ENCODE data around the gene RFPL4AL1.
"Not testable (repeated sequence)": the region's sequence is repeated elsewhere in the genome, so short reads cannot be mapped to it uniquely, and the experiment has no call there.

Gene RFPL4AL1

DNA sequence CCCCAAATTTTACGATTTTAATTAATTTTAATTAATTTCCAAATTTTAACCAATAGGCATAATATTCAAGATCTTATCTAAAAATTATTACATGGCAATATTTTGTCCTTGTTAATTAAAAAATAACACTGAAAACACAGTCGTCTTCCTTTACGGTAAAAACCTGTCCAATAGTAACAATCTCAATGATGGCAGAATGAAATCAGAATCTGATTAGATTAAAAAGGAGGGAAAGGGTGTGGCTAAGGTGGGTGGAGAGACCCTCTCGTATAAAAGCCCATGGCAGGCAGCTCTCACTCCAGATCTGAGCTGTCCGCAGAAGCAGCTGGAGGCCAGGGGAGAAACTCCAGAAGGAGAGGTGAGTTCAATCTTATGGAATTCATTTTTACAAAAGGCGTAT, at the start of gene RFPL4AL1:
TSS of gene RFPL4AL1 (plus strand) at position 301 of the 400 bp plus-strand sequence. CDS start 2,687 bp downstream, outside the sequence.
- not testable (repeated sequence) for H3K4me3 ChIP-seq (ENCODE audit: low read length)

DNA sequence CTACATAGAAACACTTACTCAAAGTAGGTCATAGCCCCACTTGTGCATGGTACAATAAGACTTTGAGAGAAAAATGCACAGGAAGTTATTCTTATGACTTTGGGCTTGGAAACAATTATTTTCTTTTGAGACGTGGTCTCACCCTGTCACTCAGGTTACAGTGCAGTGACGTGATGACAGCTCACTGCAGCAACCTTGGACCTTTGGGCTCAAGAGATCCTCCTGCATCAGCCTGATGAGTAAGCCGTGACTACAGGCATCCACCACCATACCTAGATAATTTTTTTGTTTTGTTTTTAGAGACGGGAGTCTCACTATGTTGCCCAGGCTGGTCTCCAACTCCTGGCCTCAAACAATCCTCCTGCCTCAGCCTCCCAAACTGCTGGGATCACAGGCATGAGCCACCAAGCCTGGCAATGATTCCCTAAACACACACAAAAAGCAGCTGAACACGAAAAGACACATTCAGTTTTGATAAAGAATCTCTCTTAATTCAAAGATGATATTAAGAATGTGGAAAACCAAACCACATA, 48.6 kb upstream of the RFPL4AL1 start:
- no peak overlapping the region for H3K4me3 ChIP-seq (ENCODE audit: low read length)
- no peak for TF ChIP-seq ZNF274 (IDR thresholded peaks at IDR 0.05; ENCODE audit: low read depth, low read length)

DNA sequence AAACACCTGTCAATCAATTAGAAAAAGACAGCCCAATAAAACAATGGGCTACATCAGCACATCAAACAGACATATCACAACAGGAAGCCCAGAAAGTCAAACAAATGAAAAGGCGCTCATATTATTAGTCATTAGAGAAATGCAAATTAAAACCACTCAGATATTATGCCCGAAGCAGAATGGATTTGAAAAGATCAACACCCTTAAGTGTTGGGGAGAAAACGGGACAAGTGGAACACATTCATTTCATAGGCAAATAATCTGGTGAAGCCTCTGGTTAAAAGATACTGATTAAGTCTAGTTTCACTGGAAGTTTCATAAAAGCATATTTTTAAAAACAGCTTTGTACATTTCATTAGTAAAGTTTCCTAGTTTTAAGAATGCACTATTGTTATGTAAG, 48.1 kb upstream of the RFPL4AL1 start:
- H3K4me3 ChIP-seq (ENCODE audit: low read length) = no peak overlapping the region
- TF ChIP-seq ZNF274 (IDR thresholded peaks at IDR 0.05; ENCODE audit: low read depth, low read length) = no peak

DNA sequence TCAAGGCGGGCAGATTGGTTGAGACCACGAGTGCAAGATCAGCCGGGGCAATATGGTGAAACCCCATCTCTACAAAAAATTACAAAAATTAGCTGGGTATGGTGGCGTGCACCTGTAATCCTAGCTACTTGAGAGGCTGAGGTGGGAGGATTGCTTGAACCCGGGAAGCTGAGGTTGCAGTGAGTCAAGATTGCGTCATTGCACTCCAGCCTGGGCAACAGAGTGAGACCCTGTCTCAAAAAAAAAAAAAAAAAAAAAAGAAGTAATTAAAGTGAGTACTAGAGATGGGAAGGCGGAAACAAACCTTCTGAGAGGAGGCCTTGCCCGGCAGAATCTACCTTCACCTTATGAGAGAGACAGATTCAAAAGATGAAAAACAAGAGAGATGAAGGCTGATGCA, 45.4 kb upstream of the RFPL4AL1 start:
- no peak for TF ChIP-seq ZNF274 (IDR thresholded peaks at IDR 0.05; ENCODE audit: low read depth, low read length)

DNA sequence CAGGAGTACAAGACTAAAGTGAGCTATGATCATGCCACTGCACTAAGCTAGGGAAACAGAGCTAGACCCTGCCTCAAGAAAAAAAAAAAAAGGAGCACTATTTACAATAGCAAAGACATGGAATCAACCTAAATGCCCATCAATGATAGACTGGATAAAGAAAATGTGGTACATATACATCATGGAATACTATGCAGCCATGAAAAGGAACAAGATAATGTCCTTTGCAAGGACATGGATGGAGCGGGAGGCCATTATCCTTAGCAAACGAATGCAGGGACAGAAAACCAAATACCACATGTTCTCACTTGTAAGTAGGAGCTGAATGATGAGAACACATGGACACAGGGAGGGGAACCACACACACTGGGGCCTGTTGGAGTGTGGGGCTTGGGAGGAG, 38.5 kb upstream of the RFPL4AL1 start:
- H3K4me3 ChIP-seq (ENCODE audit: low read length) = not testable (repeated sequence)

More for the DNA sequence above, 45.4 kb upstream of the RFPL4AL1 start:
- no peak overlapping the region for H3K4me3 ChIP-seq (ENCODE audit: low read length)

DNA sequence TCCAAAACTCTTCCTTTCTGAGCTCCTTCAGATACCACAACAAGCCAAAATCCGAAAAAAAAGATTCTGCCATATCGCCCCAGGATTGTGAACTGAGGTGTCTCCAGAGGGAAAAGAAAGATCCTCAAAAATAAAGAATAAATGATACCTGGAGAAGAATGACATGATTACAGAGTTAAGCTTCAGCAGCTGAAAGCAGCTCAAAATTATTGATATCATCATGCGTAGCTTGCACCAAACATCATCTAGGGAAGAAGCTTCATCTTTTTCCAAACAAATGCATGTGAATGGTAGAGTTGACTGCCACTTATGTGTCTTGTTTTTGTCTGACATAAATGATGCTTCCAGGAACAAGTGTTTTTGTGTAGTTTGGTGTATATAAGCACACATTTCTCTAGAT, 30.6 kb upstream of the RFPL4AL1 start, which contains the start of gene NLRP9:
TSS of gene NLRP9 (minus strand) at position 101 of the 400 bp plus-strand sequence. CDS start at position 73, 28 bp downstream.
- H3K4me3 ChIP-seq (ENCODE audit: low read length) = no peak within 1 kb of the TSS
- TF ChIP-seq ZNF274 (IDR thresholded peaks at IDR 0.05; ENCODE audit: low read depth, low read length) = no peak

DNA sequence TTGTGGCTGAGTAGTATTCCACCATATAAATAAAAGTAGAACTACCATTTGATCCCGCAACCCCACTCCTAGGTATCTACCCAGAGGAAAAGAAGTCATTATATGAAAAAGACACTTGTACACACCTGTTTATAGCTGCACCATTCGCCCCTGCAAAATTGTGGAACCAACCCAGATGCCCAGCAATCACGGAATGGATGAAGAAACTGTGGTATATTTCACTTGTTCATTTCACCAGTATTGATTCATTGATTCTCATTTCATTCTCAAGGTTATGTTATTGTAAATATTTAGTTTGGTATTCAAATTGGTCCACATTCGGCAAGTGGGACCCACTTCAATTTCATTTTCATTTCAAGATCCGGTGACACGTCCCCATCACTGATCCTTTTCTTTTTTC, 18.2 kb upstream of the RFPL4AL1 start:
- TF ChIP-seq ZNF274 (IDR thresholded peaks at IDR 0.05; ENCODE audit: low read depth, low read length) = no peak
- no peak overlapping the region for H3K4me3 ChIP-seq (ENCODE audit: low read length)

DNA sequence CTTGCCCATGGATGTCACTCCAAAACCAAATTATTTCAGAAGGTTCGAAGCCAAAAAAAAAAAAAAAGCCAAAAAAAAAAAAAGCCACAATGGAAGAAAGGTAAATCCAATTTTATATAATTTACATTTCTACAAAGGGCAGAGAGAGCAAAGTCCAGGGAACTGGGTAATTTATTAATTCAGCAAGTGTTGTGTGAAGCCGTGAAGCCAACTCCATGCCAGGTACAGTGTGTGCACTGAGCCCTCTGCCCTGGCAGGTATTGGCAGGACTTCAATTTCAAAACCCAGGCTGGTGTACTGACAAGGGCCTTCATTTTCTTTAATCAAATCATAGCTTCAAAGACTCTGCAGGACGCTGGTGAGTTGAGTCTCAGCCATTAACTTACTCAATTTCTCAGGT, 15.5 kb upstream of the RFPL4AL1 start:
- H3K4me3 ChIP-seq (ENCODE audit: low read length) = no peak overlapping the region

DNA sequence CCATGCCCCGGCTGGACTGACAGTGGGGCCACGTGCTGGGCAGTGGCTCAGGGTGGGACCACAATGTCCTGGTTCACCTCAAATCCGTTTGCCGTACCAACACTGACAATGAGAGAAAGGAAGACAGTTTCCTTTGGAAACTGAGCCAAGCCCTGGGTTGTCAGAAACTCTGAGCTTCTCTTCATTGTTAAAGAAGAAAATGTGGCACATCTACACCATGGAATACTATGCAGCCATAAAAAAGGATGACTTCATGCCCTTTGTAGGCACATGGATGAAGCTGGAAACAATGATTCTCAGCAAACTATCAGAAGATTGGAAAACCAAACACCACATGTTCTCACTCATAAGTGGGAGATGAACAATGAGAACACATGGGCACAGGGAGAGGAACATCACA, 12.1 kb upstream of the RFPL4AL1 start:
- not testable (repeated sequence) for H3K4me3 ChIP-seq (ENCODE audit: low read length)

More for the DNA sequence above, 15.5 kb upstream of the RFPL4AL1 start:
- TF ChIP-seq ZNF274 (IDR thresholded peaks at IDR 0.05; ENCODE audit: low read depth, low read length) = no peak

DNA sequence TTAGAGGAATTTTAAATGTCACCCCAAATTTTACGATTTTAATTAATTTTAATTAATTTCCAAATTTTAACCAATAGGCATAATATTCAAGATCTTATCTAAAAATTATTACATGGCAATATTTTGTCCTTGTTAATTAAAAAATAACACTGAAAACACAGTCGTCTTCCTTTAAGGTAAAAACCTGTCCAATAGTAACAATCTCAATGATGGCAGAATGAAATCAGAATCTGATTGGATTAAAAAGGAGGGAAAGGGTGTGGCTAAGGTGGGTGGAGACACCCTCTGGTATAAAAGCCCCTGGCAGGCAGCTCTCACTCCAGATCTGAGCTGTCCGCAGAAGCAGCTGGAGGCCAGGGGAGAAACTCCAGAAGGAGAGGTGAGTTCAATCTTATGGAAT, 10.1 kb upstream of the RFPL4AL1 start, which contains the start of gene RFPL4A:
TSS of gene RFPL4A (plus strand) at position 301 of the 400 bp plus-strand sequence. CDS start 2,704 bp downstream, outside the sequence.
- not testable (repeated sequence) for H3K4me3 ChIP-seq (ENCODE audit: low read length)

DNA sequence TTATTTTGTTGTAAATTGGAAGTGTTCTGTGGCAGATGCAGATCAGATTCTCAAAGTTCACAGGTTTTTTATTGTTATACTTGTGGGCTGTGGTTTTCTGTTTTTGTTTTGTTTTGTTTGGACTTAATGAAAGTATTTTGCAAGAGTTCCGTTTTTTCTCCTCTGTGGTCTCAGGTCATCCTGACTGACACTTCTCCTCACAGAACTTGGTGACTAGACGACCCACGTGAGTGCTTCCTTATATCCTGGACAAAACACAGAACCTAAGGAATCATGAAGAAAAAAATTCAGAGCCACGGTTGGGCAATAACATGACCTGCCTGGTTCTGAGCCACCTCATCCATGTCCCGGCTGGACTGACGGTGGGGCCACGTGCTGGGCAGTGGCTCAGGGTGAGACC, 2.5 kb upstream of the RFPL4AL1 start:
- no peak overlapping the region for H3K4me3 ChIP-seq (ENCODE audit: low read length)
- no peak for TF ChIP-seq ZNF274 (IDR thresholded peaks at IDR 0.05; ENCODE audit: low read depth, low read length)

DNA sequence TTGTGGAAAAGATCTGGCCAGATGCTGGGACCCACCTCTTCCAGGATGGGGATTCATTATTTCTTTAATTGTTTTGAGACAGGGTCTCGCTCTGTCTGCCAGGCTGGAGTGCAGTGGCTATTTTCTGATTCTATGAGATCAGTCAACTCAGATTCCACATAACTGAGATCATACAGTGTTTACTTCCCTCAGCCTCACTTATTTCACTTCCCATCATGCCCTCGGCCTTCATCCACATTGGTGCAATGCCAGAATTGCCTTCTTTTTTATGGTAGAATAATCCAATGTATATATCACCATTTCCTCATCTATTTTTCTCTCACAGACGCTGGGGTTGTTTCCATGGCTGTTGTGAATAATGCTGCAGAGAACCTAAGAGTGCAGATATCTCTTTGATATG, 714 bp downstream of the RFPL4AL1 start:
- H3K4me3 ChIP-seq (ENCODE audit: low read length) = not testable (repeated sequence)

DNA sequence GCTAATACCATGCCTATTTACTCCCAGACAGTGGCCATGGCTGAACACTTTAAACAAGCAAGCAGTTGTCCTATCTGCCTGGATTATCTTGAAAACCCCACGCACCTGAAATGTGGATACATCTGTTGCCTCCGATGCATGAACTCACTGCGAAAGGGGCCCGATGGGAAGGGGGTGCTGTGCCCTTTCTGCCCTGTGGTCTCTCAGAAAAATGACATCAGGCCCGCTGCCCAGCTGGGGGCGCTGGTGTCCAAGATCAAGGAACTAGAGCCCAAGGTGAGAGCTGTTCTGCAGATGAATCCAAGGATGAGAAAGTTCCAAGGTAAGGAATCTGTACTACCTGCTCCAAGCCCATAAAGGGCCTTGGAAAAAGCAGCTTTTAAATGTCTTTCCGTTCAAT, 8.6 kb downstream of the RFPL4AL1 start:
- no peak for TF ChIP-seq ZNF274 (IDR thresholded peaks at IDR 0.05; ENCODE audit: low read depth, low read length)
- H3K4me3 ChIP-seq (ENCODE audit: low read length) = no peak overlapping the region

DNA sequence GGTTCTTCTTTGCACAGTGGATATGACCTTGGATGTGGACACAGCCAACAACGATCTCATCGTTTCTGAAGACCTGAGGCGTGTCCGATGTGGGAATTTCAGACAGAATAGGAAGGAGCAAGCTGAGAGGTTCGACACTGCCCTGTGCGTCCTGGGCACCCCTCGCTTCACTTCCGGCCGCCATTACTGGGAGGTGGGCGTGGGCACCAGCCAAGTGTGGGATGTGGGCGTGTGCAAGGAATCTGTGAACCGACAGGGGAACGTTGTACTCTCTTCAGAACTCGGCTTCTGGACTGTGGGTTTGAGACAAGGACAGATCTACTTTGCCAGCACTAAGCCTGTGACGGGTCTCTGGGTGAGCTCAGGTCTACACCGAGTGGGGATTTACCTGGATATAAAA, 9.4 kb downstream of the RFPL4AL1 start:
- TF ChIP-seq ZNF274 (IDR thresholded peaks at IDR 0.05; ENCODE audit: low read depth, low read length) = no peak
- H3K4me3 ChIP-seq (ENCODE audit: low read length) = no peak overlapping the region

DNA sequence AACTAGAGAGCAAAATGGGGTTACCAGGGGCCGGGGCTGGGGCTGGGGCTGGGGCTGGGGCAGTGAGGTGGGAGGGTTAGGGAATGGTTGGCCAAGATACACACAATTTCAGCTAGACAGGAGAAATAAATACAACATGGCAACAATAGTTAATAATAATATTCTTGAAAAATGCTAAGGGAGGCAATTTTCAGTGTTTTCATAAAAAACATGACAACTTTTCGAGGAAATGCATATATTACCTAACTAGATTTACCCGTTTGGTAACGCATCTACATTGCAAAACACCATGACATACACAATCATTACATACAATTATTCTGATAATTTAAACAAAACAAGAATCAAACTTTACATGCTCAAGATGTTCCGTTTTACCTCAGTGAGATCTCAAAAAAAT, 12.2 kb downstream of the RFPL4AL1 start:
- no peak overlapping the region for H3K4me3 ChIP-seq (ENCODE audit: low read length)
- no peak for TF ChIP-seq ZNF274 (IDR thresholded peaks at IDR 0.05; ENCODE audit: low read depth, low read length)

DNA sequence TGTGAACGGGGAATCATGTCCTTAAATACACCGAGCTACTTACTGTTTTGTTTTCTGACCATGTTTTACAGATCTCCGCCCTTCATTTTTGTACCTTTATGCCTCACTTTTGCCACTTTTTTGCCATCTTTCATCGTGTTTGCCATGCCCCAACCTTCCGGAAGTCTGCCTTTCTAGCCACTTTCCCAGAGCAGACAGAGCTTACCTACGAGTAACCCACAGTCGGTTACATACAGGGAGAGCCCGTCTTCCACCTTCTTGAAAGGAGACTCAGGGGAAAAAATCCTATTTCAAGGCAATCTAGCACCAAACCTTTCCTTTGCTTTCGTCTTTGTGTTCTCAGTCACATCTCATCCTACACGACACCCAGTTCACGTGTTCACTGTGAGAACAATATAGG, 26.1 kb downstream of the RFPL4AL1 start:
- no peak overlapping the region for H3K4me3 ChIP-seq (ENCODE audit: low read length)
- no peak for TF ChIP-seq ZNF274 (IDR thresholded peaks at IDR 0.05; ENCODE audit: low read depth, low read length)

All from GM08714 (cell line).